Esophagus squamous epithelium (tissue), 4 donors: Measurements from ENCODE around the gene SCIN.

Source experiments
- POLR2A ChIP-seq, 4 donors: fragments of 450-650 bp; IDR thresholded peaks; one replicate each; pipeline ENCODE4 v1.6.1; 2017; ENCODE audit warnings: antibody characterized with exemption in 4 of 4, mild to moderate bottlenecking in 4 of 4, moderate library complexity in 3 of 4
- TF ChIP-seq, protein P1 (sequence below), 6 experiments: fragments of 450-650 bp in 4 of 6; fragments of 200-600 bp in 2 of 6; sonication (generic) in 2 of 6; IDR thresholded peaks; one replicate each; pipeline ENCODE4 v1.5.1; 2016 to 2019; ENCODE audit warnings: antibody characterized with exemption in 6 of 6, mild to moderate bottlenecking in 4 of 6, moderate library complexity in 4 of 6

DNA sequence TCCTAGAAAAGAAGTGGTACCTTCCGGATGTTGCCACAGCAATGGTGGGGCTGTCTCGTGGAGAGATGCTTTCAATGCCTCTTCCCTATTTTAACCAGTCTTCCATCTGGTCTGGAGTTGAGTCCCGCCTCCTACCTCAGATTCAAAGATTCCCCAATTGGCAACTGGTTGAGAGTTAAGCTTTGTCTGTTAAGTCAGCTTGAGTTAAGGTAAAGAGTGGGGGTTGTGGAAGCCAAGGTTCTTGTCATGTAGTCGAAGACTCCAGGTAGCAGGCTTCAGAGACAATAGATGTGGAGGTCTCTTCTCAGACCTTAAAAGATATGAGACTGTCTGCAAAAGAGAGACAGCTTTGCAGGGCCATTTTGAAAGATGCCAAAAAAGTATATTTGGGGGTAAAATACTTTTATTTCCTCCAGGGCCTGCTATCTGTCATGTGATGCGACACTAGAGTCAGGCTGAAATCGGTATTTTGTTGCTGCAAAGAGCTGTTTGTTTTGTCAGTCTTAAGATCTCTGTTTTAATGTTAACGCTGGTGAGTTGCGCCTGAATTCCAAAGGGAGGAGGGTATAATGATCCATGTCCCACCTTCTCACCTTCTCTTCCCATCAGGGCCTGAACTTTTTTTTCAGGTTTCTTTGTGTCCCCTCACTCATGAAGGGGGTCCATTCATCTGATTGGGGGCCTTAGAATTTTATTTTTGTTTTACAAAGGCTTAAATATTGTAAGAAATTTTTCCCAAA is 40.4 kb upstream of the SCIN start:
- TF ChIP-seq, protein P1, sequence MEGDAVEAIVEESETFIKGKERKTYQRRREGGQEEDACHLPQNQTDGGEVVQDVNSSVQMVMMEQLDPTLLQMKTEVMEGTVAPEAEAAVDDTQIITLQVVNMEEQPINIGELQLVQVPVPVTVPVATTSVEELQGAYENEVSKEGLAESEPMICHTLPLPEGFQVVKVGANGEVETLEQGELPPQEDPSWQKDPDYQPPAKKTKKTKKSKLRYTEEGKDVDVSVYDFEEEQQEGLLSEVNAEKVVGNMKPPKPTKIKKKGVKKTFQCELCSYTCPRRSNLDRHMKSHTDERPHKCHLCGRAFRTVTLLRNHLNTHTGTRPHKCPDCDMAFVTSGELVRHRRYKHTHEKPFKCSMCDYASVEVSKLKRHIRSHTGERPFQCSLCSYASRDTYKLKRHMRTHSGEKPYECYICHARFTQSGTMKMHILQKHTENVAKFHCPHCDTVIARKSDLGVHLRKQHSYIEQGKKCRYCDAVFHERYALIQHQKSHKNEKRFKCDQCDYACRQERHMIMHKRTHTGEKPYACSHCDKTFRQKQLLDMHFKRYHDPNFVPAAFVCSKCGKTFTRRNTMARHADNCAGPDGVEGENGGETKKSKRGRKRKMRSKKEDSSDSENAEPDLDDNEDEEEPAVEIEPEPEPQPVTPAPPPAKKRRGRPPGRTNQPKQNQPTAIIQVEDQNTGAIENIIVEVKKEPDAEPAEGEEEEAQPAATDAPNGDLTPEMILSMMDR (IDR thresholded peaks at IDR 0.05) = no peak
- no peak for TF ChIP-seq POLR2A (IDR thresholded peaks at IDR 0.05)
